Subcutaneous adipose tissue (tissue), 4 donors: ENCODE results near the gene CPNE7. TPM values are rescaled to one million over a fixed set of nuclear protein-coding genes. Genes with fewer than 3 reads are reported as not detected.

Experiments used
- CTCF ChIP-seq: fragments of 450-650 bp; IDR thresholded peaks from one replicate; pipeline ENCODE4 v1.5.1; 2016; ENCODE audit warnings: low read depth, mild to moderate bottlenecking, control low read depth, antibody characterized with exemption, moderate library complexity
- total RNA-seq, 4 donors: library from RNA; depleted of rRNA; stranded (reverse); fragments of >200 nt; gene quantifications; one replicate each; pipeline ENCODE4 v1.1.0, GENCODE V29; 2016

The CPNE7 gene
- total RNA-seq, 4 donors from 2014 or later: not detected

GRCh38 chr16:89569506-89570341, 5.8 kb upstream of the CPNE7 start:
- TF ChIP-seq CTCF: no peak

- TF ChIP-seq CTCF: no peak
These were observed 5.1 kb upstream of the CPNE7 start for GRCh38 chr16:89570342-89570923.

GRCh38 chr16:89571636-89572035, 3.9 kb upstream of the CPNE7 start:
- TF ChIP-seq CTCF: no peak

- TF ChIP-seq CTCF: no peak
These were observed 3.5 kb upstream of the CPNE7 start for GRCh38 chr16:89572073-89572484.

- no peak for TF ChIP-seq CTCF
These were observed 2.9 kb upstream of the CPNE7 start for GRCh38 chr16:89572485-89573205.

GRCh38 chr16:89573826-89574680, 1.5 kb upstream of the CPNE7 start:
- no peak for TF ChIP-seq CTCF
